Activated CD4-positive, alpha-beta memory T cell treated with anti-CD3 and anti-CD28 coated beads for 36 hours (primary cell): ENCODE results near the gene RIOK2. TPM values are rescaled to one million over a fixed set of nuclear protein-coding genes. Genes with fewer than 3 reads are reported as not detected.
"Not testable (repeated sequence)": the region's sequence is repeated elsewhere in the genome, so short reads cannot be mapped to it uniquely, and the experiment has no call there.

ENCODE experiments used
- CTCF ChIA-PET: fragments of 350-600 bp; sonication (Branson Sonifier 250); formaldehyde crosslinking; loops from one replicate; lab custom pipeline; 2021; ENCODE audit warnings: antibody characterized with exemption, inconsistent platforms; lab: Charles Lee
- POLR2A ChIA-PET: fragments of 350-600 bp; sonication (Branson Sonifier 250); formaldehyde crosslinking; loops from one replicate; lab custom pipeline; 2021; ENCODE audit warnings: antibody characterized with exemption; lab: Charles Lee
- DNase-seq: peaks from one replicate; pipeline ENCODE4 v3.0.0-alpha.2; 2020
- H3K27ac Mint-ChIP-seq: one replicate; pipeline ENCODE4 v1.8.0; 2021; ENCODE audit warnings: mixed read lengths
- H3K27me3 Mint-ChIP-seq: one replicate; pipeline ENCODE4 v1.8.0; 2021; ENCODE audit warnings: mixed read lengths
- H3K36me3 Mint-ChIP-seq: one replicate; pipeline ENCODE4 v1.8.0; 2021; ENCODE audit warnings: mixed read lengths
- H3K4me1 Mint-ChIP-seq: one replicate; pipeline ENCODE4 v1.8.0; 2021; ENCODE audit warnings: low read depth, mixed read lengths
- H3K4me3 Mint-ChIP-seq: one replicate; pipeline ENCODE4 v1.8.0; 2021; ENCODE audit warnings: mild to moderate bottlenecking, mixed read lengths
- H3K9me3 Mint-ChIP-seq: one replicate; pipeline ENCODE4 v1.8.0; 2021; ENCODE audit warnings: mixed read lengths
- intact Hi-C: fragments of 100-400 bp; cut with micrococcal nuclease; formaldehyde crosslinking; loops from one replicate; pipeline ENCODE4 v1.15.1; 2023
- total RNA-seq, 2 experiments: library from RNA; stranded (reverse); gene quantifications; one replicate each; pipeline ENCODE4 v1.2.3, GENCODE V29; 2021

The RIOK2 gene
- total RNA-seq, 2 experiments from 2014 or later = 31.8 to 41.5 TPM

DNA sequence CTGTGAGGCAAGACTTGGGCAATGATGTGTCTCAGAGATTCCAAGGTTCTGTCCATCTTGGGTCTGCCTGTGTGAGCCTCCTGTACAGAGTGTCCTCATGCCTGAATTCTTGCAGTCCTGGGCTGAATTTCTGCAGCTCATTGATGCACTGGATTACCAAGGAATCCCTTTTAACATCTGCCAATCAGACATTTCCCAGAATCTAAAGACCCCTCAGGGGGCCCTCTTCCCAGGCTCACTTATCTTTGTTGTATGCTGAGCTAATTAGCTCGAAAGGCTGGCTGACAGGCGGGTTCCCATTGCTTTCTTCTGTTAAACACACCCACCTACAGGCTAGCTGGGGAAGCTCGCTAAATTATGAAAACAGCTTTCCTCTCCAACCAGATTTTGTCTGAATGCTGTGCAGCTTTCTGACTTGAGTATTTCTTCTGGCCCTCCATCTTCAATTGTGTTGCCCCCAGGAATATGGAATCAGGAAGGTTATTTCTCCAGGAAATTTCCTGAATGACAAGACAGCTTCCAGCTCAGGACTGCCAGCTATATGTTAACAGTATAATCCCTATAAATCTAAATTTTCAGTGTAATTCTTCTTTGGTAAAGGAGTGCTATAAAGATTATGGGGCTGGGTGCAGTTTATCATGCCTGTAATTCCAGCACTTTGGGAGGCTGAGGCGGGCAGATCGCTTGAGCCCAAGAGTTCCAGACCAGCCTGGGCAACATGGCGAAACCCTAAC lies 40.4 kb downstream of the RIOK2 start, which contains the start of gene LIX1:
LIX1 (minus strand) TSS at position 91 of the 734 bp plus-strand sequence; CDS start at position 56, 35 bp downstream.
- ChIA-PET POLR2A (no interaction called here), CTCF (interaction anchor here (0.9 to 4.6 kb wide), 14 partner anchors 9 to 529 kb away, joined by 3 to 40 read pairs (median 4); no protein-coding TSS in a partner anchor)
- H3K4me1 Mint-ChIP-seq = no peaks in the 10 kb centered on the region
- H3K36me3 Mint-ChIP-seq = no peaks in the 10 kb centered on the region
- H3K27me3 Mint-ChIP-seq = peaks cover 4% of the 10 kb centered on the region
- intact Hi-C loops = loop anchor here (1.0 to 5.0 kb wide), 2 partner anchors 45 to 273 kb away; no protein-coding TSS in a partner anchor
- DNase-seq = peak; percentile 43
- no peak within 1 kb of the TSS for H3K27ac Mint-ChIP-seq
- no peaks in the 10 kb centered on the region for H3K9me3 Mint-ChIP-seq
- H3K4me3 Mint-ChIP-seq = no peak within 1 kb of the TSS

DNA sequence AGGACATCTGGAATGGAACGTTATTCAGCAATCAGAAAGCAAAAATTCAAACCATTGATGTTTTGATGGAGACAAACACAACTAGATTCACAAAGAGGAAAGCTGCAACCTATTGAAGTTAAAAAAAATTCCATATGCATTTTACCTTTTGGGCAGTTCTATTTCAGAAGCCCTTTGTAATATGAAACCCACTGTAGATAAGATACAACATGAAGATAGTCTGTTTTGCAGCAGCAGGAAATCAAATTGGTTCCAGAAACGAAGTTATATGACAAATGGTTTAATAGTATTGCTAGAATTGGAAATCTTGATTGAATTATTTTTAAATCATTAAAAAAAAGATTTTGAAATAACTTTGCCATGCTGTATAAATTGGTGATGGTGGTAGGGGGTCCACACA lies 41.5 kb downstream of the RIOK2 start:
- ChIA-PET POLR2A (no interaction called here), CTCF (interaction anchor here (0.6 to 4.6 kb wide), 10 partner anchors 20 to 527 kb away, joined by 3 to 40 read pairs (median 6); no protein-coding TSS in a partner anchor)
- Mint-ChIP-seq H3K9me3 (no peaks in the 10 kb centered on the region), H3K27me3 (peaks cover 4% of the 10 kb centered on the region), H3K4me1 (no peaks in the 10 kb centered on the region), H3K27ac (no peak overlapping the region), H3K36me3 (no peaks in the 10 kb centered on the region), H3K4me3 (no peak overlapping the region)
- no peak for DNase-seq
- intact Hi-C loops = loop anchor here (5.0 kb wide), 1 partner anchor 44 kb away; no protein-coding TSS in a partner anchor

- intact Hi-C loops = loop anchor here (5.0 kb wide), 1 partner anchor 44 kb away; no protein-coding TSS in a partner anchor
- H3K9me3 Mint-ChIP-seq = no peaks in the 10 kb centered on the region
- ChIA-PET CTCF (interaction anchor here (1.0 to 4.6 kb wide), 6 partner anchors 20 to 388 kb away, joined by 3 to 40 read pairs (median 16); no protein-coding TSS in a partner anchor), POLR2A (no interaction called here)
- H3K27me3 Mint-ChIP-seq = peaks cover 4% of the 10 kb centered on the region
- H3K27ac Mint-ChIP-seq = no peak overlapping the region
- no peak for DNase-seq
- H3K4me3 Mint-ChIP-seq = no peak overlapping the region
- no peaks in the 10 kb centered on the region for H3K4me1 Mint-ChIP-seq
- H3K36me3 Mint-ChIP-seq = no peaks in the 10 kb centered on the region
Observed at GRCh38 chr5:97141031-97141430, 42.0 kb downstream of the RIOK2 start.

DNA sequence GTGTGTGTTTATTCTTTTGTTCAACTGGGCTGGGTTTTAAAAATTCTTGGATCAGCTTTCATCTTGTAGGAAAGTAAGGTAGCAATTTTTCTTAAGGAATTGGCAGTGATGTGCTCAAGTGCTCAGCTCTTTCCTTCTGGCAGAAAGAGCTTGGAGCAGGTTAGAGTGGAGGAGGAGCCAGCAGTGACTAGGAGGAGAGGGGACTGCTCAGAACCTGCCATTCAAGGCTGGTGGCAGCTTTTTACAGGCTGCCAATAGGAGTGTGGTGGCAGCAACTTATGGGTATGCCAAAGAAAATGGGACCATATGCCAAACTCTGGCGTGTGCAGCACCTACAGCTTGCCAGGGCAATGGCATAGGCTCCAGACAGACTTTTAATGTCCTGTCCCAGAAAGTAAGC lies 42.8 kb downstream of the RIOK2 start:
- H3K27ac Mint-ChIP-seq, H3K4me3 Mint-ChIP-seq, H3K27me3 Mint-ChIP-seq, DNase-seq, H3K9me3 Mint-ChIP-seq, POLR2A ChIA-PET, H3K4me1 Mint-ChIP-seq, H3K36me3 Mint-ChIP-seq: not testable (repeated sequence)
- CTCF ChIA-PET = interaction anchor here (0.7 to 4.6 kb wide), 3 partner anchors 21 to 271 kb away, joined by 3 to 40 read pairs (median 17); no protein-coding TSS in a partner anchor
- intact Hi-C loops = loop anchor here (5.0 kb wide), 1 partner anchor 43 kb away; no protein-coding TSS in a partner anchor

DNA sequence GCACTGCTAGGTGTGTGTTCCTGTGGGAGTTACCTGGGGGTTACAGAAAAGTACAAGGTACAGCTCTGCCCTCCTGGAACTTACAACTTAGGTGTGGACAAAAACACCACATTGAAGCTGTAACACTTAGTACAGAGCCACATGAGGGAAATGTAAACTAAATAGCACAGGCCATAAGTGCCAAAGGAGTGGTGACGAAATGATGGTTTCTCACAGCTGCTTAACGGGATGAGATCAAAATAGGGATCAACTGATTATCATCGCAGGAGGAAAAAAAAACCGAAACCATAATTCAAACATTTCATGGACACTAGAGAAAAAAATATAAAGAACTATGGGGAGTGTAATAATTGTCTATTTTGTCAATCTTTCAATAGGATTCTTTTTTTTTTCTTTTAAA lies 46.6 kb downstream of the RIOK2 start:
- CTCF ChIA-PET = no interaction called here
- Mint-ChIP-seq H3K27ac (no peak overlapping the region), H3K36me3 (no peaks in the 10 kb centered on the region), H3K9me3 (no peaks in the 10 kb centered on the region), H3K4me3 (no peak overlapping the region), H3K27me3 (no peaks in the 10 kb centered on the region), H3K4me1 (peaks cover 3% of the 10 kb centered on the region)
- DNase-seq = no peak
- POLR2A ChIA-PET = no interaction called here
- intact Hi-C loops = loop anchor here (2.0 kb wide), 1 partner anchor 28 kb away; no protein-coding TSS in a partner anchor

DNA sequence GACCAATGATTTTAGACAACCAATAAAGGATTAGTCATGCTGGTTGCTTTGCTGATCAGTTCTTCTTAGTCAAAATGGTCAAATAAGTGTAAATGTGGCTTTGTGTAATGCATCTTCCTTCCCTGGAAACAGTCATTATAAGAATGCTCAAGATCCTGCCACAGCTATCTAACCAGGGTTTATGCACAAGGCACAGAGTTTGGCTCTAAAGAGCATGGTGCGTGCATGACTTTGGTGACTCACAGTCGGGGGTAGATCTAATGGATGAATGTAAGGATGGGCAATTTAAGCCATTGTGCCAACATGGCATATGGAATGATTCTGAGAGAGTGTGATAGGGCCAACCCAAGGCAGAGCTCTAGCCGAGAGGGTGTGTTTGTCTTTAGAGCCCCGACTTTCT lies 47.2 kb downstream of the RIOK2 start:
- peak; percentile 31 for DNase-seq
- no peak overlapping the region for H3K27ac Mint-ChIP-seq
- no peaks in the 10 kb centered on the region for H3K9me3 Mint-ChIP-seq
- no peak overlapping the region for H3K4me3 Mint-ChIP-seq
- peaks cover 3% of the 10 kb centered on the region for H3K4me1 Mint-ChIP-seq
- intact Hi-C loops = loop anchor here (2.0 kb wide), 1 partner anchor 27 kb away; no protein-coding TSS in a partner anchor
- POLR2A ChIA-PET = no interaction called here
- H3K36me3 Mint-ChIP-seq = no peaks in the 10 kb centered on the region
- CTCF ChIA-PET = interaction anchor here (1.0 kb wide), 1 partner anchor 139 kb away, joined by 3 read pairs; no protein-coding TSS in a partner anchor
- H3K27me3 Mint-ChIP-seq = no peaks in the 10 kb centered on the region

DNA sequence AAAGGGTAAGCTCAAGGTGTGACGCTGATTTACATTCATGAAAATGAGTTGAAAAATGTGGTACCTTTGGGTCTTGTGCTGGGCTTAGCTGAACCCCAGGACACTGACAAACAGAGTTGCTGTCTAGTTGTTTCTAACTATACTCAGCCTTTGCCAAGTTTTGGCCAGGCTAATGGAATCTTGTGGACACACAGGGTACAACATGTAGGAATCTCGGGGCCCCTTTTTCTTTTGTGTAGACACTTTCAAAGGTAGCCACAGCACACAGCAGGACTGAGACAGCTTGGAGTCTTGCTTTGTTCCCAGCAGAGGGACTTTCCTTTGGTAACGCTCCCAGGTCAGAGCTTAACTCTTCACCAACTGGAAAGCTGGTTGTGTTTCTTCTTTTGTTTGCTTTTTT lies 48.4 kb downstream of the RIOK2 start:
- no peak overlapping the region for H3K4me3 Mint-ChIP-seq
- no peak overlapping the region for H3K27ac Mint-ChIP-seq
- ChIA-PET POLR2A (no interaction called here), CTCF (interaction anchor here (0.7 to 1.3 kb wide), 3 partner anchors 138 to 798 kb away, joined by 3 to 7 read pairs (median 3); no protein-coding TSS in a partner anchor)
- no peak for DNase-seq
- intact Hi-C loops = no loop called here
- no peaks in the 10 kb centered on the region for H3K36me3 Mint-ChIP-seq
- H3K27me3 Mint-ChIP-seq = peaks cover 2% of the 10 kb centered on the region
- H3K4me1 Mint-ChIP-seq = peaks cover 3% of the 10 kb centered on the region
- H3K9me3 Mint-ChIP-seq = no peaks in the 10 kb centered on the region

DNA sequence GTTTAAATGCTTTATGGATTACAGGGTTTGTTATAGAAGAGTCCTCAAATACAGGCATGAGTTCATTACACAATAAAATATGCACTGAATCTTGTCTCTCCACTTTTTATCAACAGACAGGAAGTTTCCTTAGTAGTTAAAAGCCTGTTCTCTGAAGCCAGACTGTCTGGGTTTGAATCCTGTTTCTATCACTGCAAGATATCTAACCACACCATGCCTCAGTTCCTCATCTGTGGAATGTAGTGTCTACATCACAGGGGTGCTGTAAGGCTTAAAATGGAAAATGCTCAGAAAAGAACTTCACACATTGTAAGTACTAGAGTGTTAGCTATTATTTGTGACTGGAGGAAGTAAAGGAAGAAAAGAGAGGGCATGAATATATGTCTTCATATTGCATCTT lies 49.9 kb downstream of the RIOK2 start:
- H3K27ac Mint-ChIP-seq = no peak overlapping the region
- peaks cover 3% of the 10 kb centered on the region for H3K4me1 Mint-ChIP-seq
- DNase-seq = no peak
- ChIA-PET CTCF (no interaction called here), POLR2A (no interaction called here)
- H3K9me3 Mint-ChIP-seq = no peaks in the 10 kb centered on the region
- intact Hi-C loops = no loop called here
- no peaks in the 10 kb centered on the region for H3K36me3 Mint-ChIP-seq
- peaks cover 5% of the 10 kb centered on the region for H3K27me3 Mint-ChIP-seq
- H3K4me3 Mint-ChIP-seq = no peak overlapping the region

GRCh38 chr5:97131921-97132320 lies 51.1 kb downstream of the RIOK2 start:
- ChIA-PET POLR2A (interaction anchor here (0.6 kb wide), 1 partner anchor 489 kb away, joined by 4 read pairs; no protein-coding TSS in a partner anchor), CTCF (no interaction called here)
- intact Hi-C loops = no loop called here
- Mint-ChIP-seq H3K4me3 (no peak overlapping the region), H3K27ac (no peak overlapping the region), H3K4me1 (peaks cover 3% of the 10 kb centered on the region), H3K9me3 (no peaks in the 10 kb centered on the region), H3K36me3 (no peaks in the 10 kb centered on the region), H3K27me3 (peaks cover 7% of the 10 kb centered on the region)
- no peak for DNase-seq

DNA sequence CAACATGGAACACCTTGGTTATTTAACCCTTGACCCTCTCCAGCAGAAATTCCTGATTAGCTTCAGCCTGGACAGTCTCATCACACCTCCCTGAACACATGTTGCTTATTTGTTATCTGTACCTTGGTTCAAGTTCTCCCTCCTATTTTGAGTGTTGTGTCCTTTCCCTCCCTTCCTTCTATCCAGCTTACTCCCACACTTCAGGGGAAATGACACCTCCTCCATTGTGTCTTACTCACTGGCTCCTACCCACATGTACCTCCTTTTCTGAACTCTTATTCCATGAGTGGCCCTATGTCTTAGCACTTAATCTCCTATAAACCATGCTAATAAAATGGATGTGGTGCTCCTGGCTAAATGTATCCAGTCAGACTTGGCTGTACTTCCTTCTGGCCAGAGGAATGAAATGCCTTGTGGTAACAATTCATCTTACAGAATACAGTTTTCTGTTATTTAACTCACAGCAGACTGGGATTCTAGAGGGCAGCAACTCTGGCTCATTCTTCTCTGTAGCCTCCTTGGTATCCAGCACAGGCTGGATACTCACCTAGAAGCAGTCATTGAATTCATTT lies 51.8 kb downstream of the RIOK2 start:
- Mint-ChIP-seq H3K4me3 (no peak overlapping the region), H3K27ac (no peak overlapping the region), H3K4me1 (peaks cover 3% of the 10 kb centered on the region), H3K9me3 (no peaks in the 10 kb centered on the region), H3K27me3 (peaks cover 8% of the 10 kb centered on the region), H3K36me3 (no peaks in the 10 kb centered on the region)
- CTCF ChIA-PET = interaction anchor here (1.4 kb wide), 1 partner anchor 30 kb away, joined by 4 read pairs; no protein-coding TSS in a partner anchor
- DNase-seq = no peak
- POLR2A ChIA-PET = interaction anchor here (0.6 kb wide), 1 partner anchor 489 kb away, joined by 4 read pairs; no protein-coding TSS in a partner anchor
- intact Hi-C loops = no loop called here

DNA sequence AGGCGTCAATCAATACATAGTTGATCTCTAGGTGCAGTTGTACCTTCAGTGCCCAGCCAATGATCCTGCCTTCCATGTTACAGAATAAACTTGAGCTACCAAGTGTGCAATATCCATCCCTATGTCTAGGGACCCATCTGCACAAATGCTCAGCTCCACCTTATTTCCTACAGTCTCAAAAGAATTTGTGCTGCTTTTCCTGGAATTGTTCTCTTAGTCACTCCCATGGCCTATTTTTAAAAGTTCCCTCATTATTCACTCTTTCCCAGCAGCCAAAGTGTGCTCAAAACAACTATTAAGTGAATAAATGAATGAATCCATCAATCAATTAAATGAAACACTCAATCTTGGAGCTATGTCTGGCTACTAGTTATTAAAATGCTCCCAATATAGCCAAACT lies 55.3 kb downstream of the RIOK2 start:
- ChIA-PET CTCF (interaction anchor here (1.8 kb wide), 1 partner anchor 12 kb away, joined by 4 read pairs; no protein-coding TSS in a partner anchor), POLR2A (no interaction called here)
- no peak for DNase-seq
- no peak overlapping the region for H3K27ac Mint-ChIP-seq
- no peaks in the 10 kb centered on the region for H3K4me1 Mint-ChIP-seq
- no peaks in the 10 kb centered on the region for H3K36me3 Mint-ChIP-seq
- H3K27me3 Mint-ChIP-seq = peaks cover 14% of the 10 kb centered on the region
- H3K9me3 Mint-ChIP-seq = no peaks in the 10 kb centered on the region
- no peak overlapping the region for H3K4me3 Mint-ChIP-seq
- intact Hi-C loops = no loop called here
